ENCODE measurements around the gene PHF21A. TPM values are rescaled to one million over a fixed set of nuclear protein-coding genes. Genes with fewer than 3 reads are reported as not detected.
A peak's percentile ranks its signal among the peaks of the same experiment; 100 is the strongest.

Gene PHF21A
- total and polyA plus RNA-seq, 10 of the 15 experiments (the other 5 are each of a cell fraction or from before 2014, with no cell fraction given) = 2.6 to 37.2 (median 16.0) TPM

DNA sequence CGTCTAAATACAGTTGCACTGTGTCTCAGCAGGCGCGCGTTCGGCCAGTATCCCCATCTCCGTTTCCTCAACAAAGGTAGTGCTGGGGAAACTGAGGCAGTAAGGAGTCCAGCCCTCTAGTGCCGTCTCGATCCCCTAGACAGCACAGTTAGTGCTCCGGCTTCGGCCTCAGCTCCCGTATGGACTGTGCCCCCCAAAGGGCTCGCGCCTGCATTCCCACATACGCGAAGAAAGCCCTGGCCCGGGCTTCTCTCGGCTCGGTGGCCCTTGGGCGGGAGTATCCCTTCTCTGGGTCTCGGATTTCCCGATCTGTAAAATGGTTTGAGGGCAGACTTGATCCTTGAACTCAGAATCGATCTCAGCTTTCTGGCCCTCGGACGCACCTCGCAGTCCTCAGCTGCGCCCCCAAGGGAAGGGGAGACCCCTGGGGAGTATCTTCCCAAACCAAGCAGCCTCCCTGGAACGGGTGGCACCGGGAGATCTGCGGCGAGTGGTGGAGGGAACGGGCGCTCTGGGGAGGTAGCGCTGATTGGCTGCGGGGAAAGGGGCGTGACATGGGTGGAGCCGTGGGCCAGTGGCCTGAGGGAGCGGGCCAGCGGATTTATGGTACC, 202.8 kb downstream of the PHF21A start:
- in situ Hi-C loops (cut with MboI) = no loop called here
- ATAC-seq (peak; percentile 83), DNase-seq (ENCODE audit: low read depth, low spot score) (no peak), FAIRE-seq (peak; percentile 27)
- peak overlapping the region; percentile 100 for H3K4me2 ChIP-seq (ENCODE audit: control insufficient read depth, insufficient read depth)
- H3K27me3 ChIP-seq (replicated peaks in 1 of 2; ENCODE audit: control insufficient read depth in 2 of 2, insufficient read depth in 2 of 2, low read length in 1 of 2) = peaks cover 5 to 9% of the 10 kb centered on the region in 2 experiments; a peak in 3 of 4 replicates
- peaks cover 16% of the 10 kb centered on the region for H3K79me2 ChIP-seq (ENCODE audit: control insufficient read depth, insufficient read depth, low read length)
- RAD21 ChIA-PET (ENCODE audit: unreplicated experiment) = interaction anchor here (0.6 to 2.8 kb wide), 13 partner anchors 12 to 147 kb away, joined by 3 to 29 read pairs (median 4); partner anchors contain the start of genes CRY2 and SLC35C1
- under 1% methylated on average over 38 of the region's 38 CpGs for WGBS (ENCODE audit: insufficient coverage, insufficient replicate concordance, low lambda C conversion rate, missing lambda C conversion rate)
- POLR2A ChIA-PET = interaction anchor here (0.8 to 2.6 kb wide), 10 partner anchors 9 to 109 kb away, joined by 3 to 27 read pairs (median 5); partner anchors contain the start of gene CRY2
- SMC1A ChIA-PET (ENCODE audit: uncharacterized antibody, unreplicated experiment) = interaction anchor here (0.7 to 2.8 kb wide), 8 partner anchors 12 to 85 kb away, joined by 3 to 31 read pairs (median 4); partner anchors contain the start of gene CRY2
- peaks cover 9 to 13% of the 10 kb centered on the region in 2 experiments for H3K36me3 ChIP-seq (ENCODE audit: control insufficient read depth in 2 of 2, insufficient read depth in 2 of 2, low read length in 1 of 2)
- BruUV-seq (replicated peaks) = no TSS peak
- peaks cover 18% of the 10 kb centered on the region for H3K4me1 ChIP-seq (ENCODE audit: control insufficient read depth, insufficient read depth, low read length)
- peak overlapping the region; percentile 92; the same call in 1 of the 2 replicates for H3K27ac ChIP-seq (ENCODE audit: control insufficient read depth, insufficient read depth)
- intact Hi-C loops (cut with micrococcal nuclease; ENCODE audit: unreplicated experiment) = loop anchor here (1.0 kb wide), 1 partner anchor 12 kb away; no protein-coding TSS in a partner anchor
- no peaks in the 10 kb centered on the region for H4K20me1 ChIP-seq (ENCODE audit: control insufficient read depth, insufficient read depth)
- H2AFZ ChIP-seq (ENCODE audit: control insufficient read depth, low read depth, low read length) = peak overlapping the region; percentile 98
- peak overlapping the region; percentile 99 for H3K9ac ChIP-seq (ENCODE audit: control insufficient read depth, insufficient read depth, low read length)
- no peaks in the 10 kb centered on the region; the same call in 2 of the 3 replicates for H3K9me3 ChIP-seq (replicated peaks; ENCODE audit: control insufficient read depth, insufficient read depth, low read length)
- peak overlapping the region; percentile 99 for H3K4me3 ChIP-seq
- CTCF ChIA-PET = interaction anchor here (0.5 to 2.4 kb wide), 11 partner anchors 12 to 676 kb away, joined by 3 to 12 read pairs (median 3); no protein-coding TSS in a partner anchor
- TF ChIP-seq POLR2AphosphoS2 (IDR thresholded peaks at IDR 0.05; ENCODE audit: low read depth, low read length) (no peak), DPF2 (IDR thresholded peaks at IDR 0.05) (peak; percentile 24; the same call in 1 of the 2 replicates), GATAD2B (conservative IDR thresholded peaks at IDR 0.05; ENCODE audit: low read depth) (0 out of 2 replicates have a peak, but pooled peaks have one; percentile 44), NBN (IDR thresholded peaks at IDR 0.05) (no peak), CREB1 (IDR thresholded peaks at IDR 0.05; ENCODE audit: low read depth) (no peak), IRF4 (IDR thresholded peaks at IDR 0.05; ENCODE audit: low read depth, low read length) (0 out of 2 replicates have a peak, but pooled peaks have one; percentile 4), NFYB (IDR thresholded peaks at IDR 0.05; ENCODE audit: insufficient read depth, low read depth, low read length) (peak; percentile 79; the same call in 1 of the 2 replicates), EED (IDR thresholded peaks at IDR 0.05; ENCODE audit: low read depth) (0 out of 2 replicates have a peak, but pooled peaks have one; percentile 32), LARP7 (IDR thresholded peaks at IDR 0.05) (peak; percentile 73; the same call in 1 of the 2 replicates), ZBED1 (IDR thresholded peaks at IDR 0.05; ENCODE audit: borderline replicate concordance) (no peak)
- TF ChIP-seq, protein P1, sequence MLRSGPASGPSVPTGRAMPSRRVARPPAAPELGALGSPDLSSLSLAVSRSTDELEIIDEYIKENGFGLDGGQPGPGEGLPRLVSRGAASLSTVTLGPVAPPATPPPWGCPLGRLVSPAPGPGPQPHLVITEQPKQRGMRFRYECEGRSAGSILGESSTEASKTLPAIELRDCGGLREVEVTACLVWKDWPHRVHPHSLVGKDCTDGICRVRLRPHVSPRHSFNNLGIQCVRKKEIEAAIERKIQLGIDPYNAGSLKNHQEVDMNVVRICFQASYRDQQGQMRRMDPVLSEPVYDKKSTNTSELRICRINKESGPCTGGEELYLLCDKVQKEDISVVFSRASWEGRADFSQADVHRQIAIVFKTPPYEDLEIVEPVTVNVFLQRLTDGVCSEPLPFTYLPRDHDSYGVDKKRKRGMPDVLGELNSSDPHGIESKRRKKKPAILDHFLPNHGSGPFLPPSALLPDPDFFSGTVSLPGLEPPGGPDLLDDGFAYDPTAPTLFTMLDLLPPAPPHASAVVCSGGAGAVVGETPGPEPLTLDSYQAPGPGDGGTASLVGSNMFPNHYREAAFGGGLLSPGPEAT (IDR thresholded peaks at IDR 0.05; ENCODE audit: low read depth) = 0 out of 2 replicates have a peak, but pooled peaks have one; percentile 16
- TF ChIP-seq, protein P2, sequence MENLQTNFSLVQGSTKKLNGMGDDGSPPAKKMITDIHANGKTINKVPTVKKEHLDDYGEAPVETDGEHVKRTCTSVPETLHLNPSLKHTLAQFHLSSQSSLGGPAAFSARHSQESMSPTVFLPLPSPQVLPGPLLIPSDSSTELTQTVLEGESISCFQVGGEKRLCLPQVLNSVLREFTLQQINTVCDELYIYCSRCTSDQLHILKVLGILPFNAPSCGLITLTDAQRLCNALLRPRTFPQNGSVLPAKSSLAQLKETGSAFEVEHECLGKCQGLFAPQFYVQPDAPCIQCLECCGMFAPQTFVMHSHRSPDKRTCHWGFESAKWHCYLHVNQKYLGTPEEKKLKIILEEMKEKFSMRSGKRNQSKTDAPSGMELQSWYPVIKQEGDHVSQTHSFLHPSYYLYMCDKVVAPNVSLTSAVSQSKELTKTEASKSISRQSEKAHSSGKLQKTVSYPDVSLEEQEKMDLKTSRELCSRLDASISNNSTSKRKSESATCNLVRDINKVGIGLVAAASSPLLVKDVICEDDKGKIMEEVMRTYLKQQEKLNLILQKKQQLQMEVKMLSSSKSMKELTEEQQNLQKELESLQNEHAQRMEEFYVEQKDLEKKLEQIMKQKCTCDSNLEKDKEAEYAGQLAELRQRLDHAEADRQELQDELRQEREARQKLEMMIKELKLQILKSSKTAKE (IDR thresholded peaks at IDR 0.05; ENCODE audit: low read depth, poor library complexity, severe bottlenecking) = peak; percentile 37
- TF ChIP-seq, protein P3, sequence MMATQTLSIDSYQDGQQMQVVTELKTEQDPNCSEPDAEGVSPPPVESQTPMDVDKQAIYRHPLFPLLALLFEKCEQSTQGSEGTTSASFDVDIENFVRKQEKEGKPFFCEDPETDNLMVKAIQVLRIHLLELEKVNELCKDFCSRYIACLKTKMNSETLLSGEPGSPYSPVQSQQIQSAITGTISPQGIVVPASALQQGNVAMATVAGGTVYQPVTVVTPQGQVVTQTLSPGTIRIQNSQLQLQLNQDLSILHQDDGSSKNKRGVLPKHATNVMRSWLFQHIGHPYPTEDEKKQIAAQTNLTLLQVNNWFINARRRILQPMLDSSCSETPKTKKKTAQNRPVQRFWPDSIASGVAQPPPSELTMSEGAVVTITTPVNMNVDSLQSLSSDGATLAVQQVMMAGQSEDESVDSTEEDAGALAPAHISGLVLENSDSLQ (IDR thresholded peaks at IDR 0.05) = peak; percentile 57
- TF ChIP-seq, protein P4, sequence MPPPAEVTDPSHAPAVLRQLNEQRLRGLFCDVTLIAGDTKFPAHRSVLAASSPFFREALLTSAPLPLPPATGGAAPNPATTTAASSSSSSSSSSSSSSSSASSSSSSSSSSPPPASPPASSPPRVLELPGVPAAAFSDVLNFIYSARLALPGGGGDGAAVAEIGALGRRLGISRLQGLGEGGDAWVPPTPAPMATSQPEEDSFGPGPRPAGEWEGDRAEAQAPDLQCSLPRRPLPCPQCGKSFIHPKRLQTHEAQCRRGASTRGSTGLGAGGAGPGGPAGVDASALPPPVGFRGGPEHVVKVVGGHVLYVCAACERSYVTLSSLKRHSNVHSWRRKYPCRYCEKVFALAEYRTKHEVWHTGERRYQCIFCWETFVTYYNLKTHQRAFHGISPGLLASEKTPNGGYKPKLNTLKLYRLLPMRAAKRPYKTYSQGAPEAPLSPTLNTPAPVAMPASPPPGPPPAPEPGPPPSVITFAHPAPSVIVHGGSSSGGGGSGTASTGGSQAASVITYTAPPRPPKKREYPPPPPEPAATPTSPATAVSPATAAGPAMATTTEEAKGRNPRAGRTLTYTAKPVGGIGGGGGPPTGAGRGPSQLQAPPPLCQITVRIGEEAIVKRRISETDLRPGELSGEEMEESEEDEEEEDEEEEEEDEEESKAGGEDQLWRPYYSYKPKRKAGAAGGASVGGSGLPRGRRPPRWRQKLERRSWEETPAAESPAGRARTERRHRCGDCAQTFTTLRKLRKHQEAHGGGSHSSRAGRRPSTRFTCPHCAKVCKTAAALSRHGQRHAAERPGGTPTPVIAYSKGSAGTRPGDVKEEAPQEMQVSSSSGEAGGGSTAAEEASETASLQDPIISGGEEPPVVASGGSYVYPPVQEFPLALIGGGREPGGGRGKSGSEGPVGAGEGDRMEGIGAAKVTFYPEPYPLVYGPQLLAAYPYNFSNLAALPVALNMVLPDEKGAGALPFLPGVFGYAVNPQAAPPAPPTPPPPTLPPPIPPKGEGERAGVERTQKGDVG (CRISPR knock-in tag; IDR thresholded peaks at IDR 0.05) = no peak

Measured in GM12878 (cell line).